Measurements from ENCODE around the gene SH3TC2. TPM values are rescaled to one million over a fixed set of nuclear protein-coding genes. Genes with fewer than 3 reads are reported as not detected.

Gene SH3TC2
- total RNA-seq, 1 donor from 2014 or later = 1.4 TPM

- Histone ChIP-seq H3K4me1 (peaks cover 11% of the 10 kb centered on the region), H3K27ac (no peak overlapping the region), H3K27me3 (no peaks in the 10 kb centered on the region), H3K4me3 (no peak overlapping the region), H3K36me3 (no peaks in the 10 kb centered on the region), H3K9me3 (no peaks in the 10 kb centered on the region)
- ATAC-seq = no peak
- intact Hi-C loops (cut with DNase I) = no loop called here
- no peak for DNase-seq
- no peak for TF ChIP-seq CTCF (IDR thresholded peaks at IDR 0.05)
These were observed 82.1 kb downstream of the SH3TC2 start for GRCh38 chr5:148980731-148981130.

GRCh38 chr5:148979083-148979723 lies 83.7 kb downstream of the SH3TC2 start:
- no peak overlapping the region for H3K4me3 ChIP-seq
- DNase-seq = peak; percentile 88
- peak overlapping the region; percentile 65 for H3K27ac ChIP-seq
- H3K9me3 ChIP-seq = no peaks in the 10 kb centered on the region
- H3K27me3 ChIP-seq = no peaks in the 10 kb centered on the region
- peak; percentile 97 for ATAC-seq
- TF ChIP-seq CTCF (IDR thresholded peaks at IDR 0.05) = no peak
- intact Hi-C loops (cut with DNase I) = no loop called here
- no peaks in the 10 kb centered on the region for H3K36me3 ChIP-seq
- H3K4me1 ChIP-seq = peaks cover 11% of the 10 kb centered on the region

- Histone ChIP-seq H3K9me3 (no peaks in the 10 kb centered on the region), H3K4me1 (peaks cover 12% of the 10 kb centered on the region), H3K27ac (peak overlapping the region; percentile 51), H3K36me3 (no peaks in the 10 kb centered on the region), H3K4me3 (no peak overlapping the region), H3K27me3 (no peaks in the 10 kb centered on the region)
- intact Hi-C loops (cut with DNase I) = no loop called here
- no peak for DNase-seq
- no peak for TF ChIP-seq CTCF (IDR thresholded peaks at IDR 0.05)
- ATAC-seq = peak; percentile 51
These were observed 84.3 kb downstream of the SH3TC2 start for GRCh38 chr5:148978370-148979082.

GRCh38 chr5:148976569-148977381 lies 86.1 kb downstream of the SH3TC2 start:
- ATAC-seq (no peak), DNase-seq (no peak)
- Histone ChIP-seq H3K27me3 (no peaks in the 10 kb centered on the region), H3K27ac (no peak overlapping the region), H3K4me1 (peaks cover 26% of the 10 kb centered on the region), H3K4me3 (no peak overlapping the region), H3K36me3 (no peaks in the 10 kb centered on the region), H3K9me3 (no peaks in the 10 kb centered on the region)
- intact Hi-C loops (cut with DNase I) = no loop called here
- no peak for TF ChIP-seq CTCF (IDR thresholded peaks at IDR 0.05)

GRCh38 chr5:148974642-148975327 lies 88.1 kb downstream of the SH3TC2 start:
- Histone ChIP-seq H3K4me1 (peaks cover 35% of the 10 kb centered on the region), H3K27me3 (no peaks in the 10 kb centered on the region), H3K4me3 (no peak overlapping the region), H3K9me3 (no peaks in the 10 kb centered on the region), H3K27ac (no peak overlapping the region), H3K36me3 (no peaks in the 10 kb centered on the region)
- DNase-seq = no peak
- intact Hi-C loops (cut with DNase I) = no loop called here
- TF ChIP-seq CTCF (IDR thresholded peaks at IDR 0.05) = no peak
- ATAC-seq = no peak

Data from upper lobe of right lung (tissue), 1 donor.